Activated CD8-positive, alpha-beta memory T cell treated with anti-CD3 and anti-CD28 coated beads, Interleukin-2, amount 50 U/mL, for 4 hours (primary cell): ENCODE data around the gene PDZRN4.
"Not testable (repeated sequence)": the region's sequence is repeated elsewhere in the genome, so short reads cannot be mapped to it uniquely, and the experiment has no call there.

Experiments
- DNase-seq: peaks from one replicate; pipeline ENCODE4 v3.0.0-alpha.2; 2020

The PDZRN4 gene

GRCh38 chr12:41188058-41188840 lies at the start of gene PDZRN4:
Gene PDZRN4 (plus strand): TSS chr12:41188320.
- DNase-seq: no peak

- no peak for DNase-seq
Measured at GRCh38 chr12:41140117-41140516, 48.0 kb upstream of the PDZRN4 start.

- no peak for DNase-seq
Measured at GRCh38 chr12:41141104-41141503, 47.0 kb upstream of the PDZRN4 start.

GRCh38 chr12:41142376-41142775 lies 45.7 kb upstream of the PDZRN4 start:
- no peak for DNase-seq

- no peak for DNase-seq
Measured at GRCh38 chr12:41151793-41152192, 36.3 kb upstream of the PDZRN4 start.

GRCh38 chr12:41162461-41162860 lies 25.7 kb upstream of the PDZRN4 start:
- DNase-seq: no peak

- DNase-seq: no peak
Measured at GRCh38 chr12:41167701-41168100, 20.4 kb upstream of the PDZRN4 start.

- no peak for DNase-seq
Measured at GRCh38 chr12:41174602-41175001, 13.5 kb upstream of the PDZRN4 start.

GRCh38 chr12:41179507-41179906 lies 8.6 kb upstream of the PDZRN4 start:
- not testable (repeated sequence) for DNase-seq

GRCh38 chr12:41184864-41185263 lies 3.3 kb upstream of the PDZRN4 start:
- DNase-seq: no peak

- DNase-seq: no peak
Measured at GRCh38 chr12:41186026-41186425, 2.1 kb upstream of the PDZRN4 start.

GRCh38 chr12:41188841-41189394 lies 798 bp downstream of the PDZRN4 start:
- no peak for DNase-seq

GRCh38 chr12:41189395-41190251 lies 1.5 kb downstream of the PDZRN4 start:
- no peak for DNase-seq

- no peak for DNase-seq
Measured at GRCh38 chr12:41190338-41190737, 2.2 kb downstream of the PDZRN4 start.

- DNase-seq: not testable (repeated sequence)
Measured at GRCh38 chr12:41191549-41191948, 3.4 kb downstream of the PDZRN4 start.

- DNase-seq: no peak
Measured at GRCh38 chr12:41193311-41193710, 5.2 kb downstream of the PDZRN4 start.

GRCh38 chr12:41202051-41202450 lies 13.9 kb downstream of the PDZRN4 start:
- no peak for DNase-seq

GRCh38 chr12:41205070-41205709 lies 17.1 kb downstream of the PDZRN4 start:
- no peak for DNase-seq

- DNase-seq: no peak
Measured at GRCh38 chr12:41206298-41206697, 18.2 kb downstream of the PDZRN4 start.

GRCh38 chr12:41211448-41211847 lies 23.3 kb downstream of the PDZRN4 start:
- DNase-seq: no peak

GRCh38 chr12:41212625-41213024 lies 24.5 kb downstream of the PDZRN4 start:
- no peak for DNase-seq

- no peak for DNase-seq
Measured at GRCh38 chr12:41213107-41213506, 25.0 kb downstream of the PDZRN4 start.

GRCh38 chr12:41213648-41214047 lies 25.5 kb downstream of the PDZRN4 start:
- DNase-seq: no peak
